Caco-2 (cell line): Measurements from ENCODE around the gene ZNF441. TPM values are rescaled to one million over a fixed set of nuclear protein-coding genes. Genes with fewer than 3 reads are reported as not detected.
A peak's percentile ranks its signal among the peaks of the same experiment; 100 is the strongest.

ENCODE experiments used
- BruUV-seq: library from RNA; stranded (reverse); fragments of 400-500 nt; replicated peaks from 2 replicates; lab custom pipeline; 2021; lab: Mats Ljungman, UMichigan
- CTCF ChIA-PET: fragments of 300-600 bp; sonication (Branson Sonifier 250); formaldehyde crosslinking; loops from one replicate; lab custom pipeline; 2022; ENCODE audit warnings: antibody characterized with exemption; lab: Charles Lee
- POLR2A ChIA-PET: fragments of 300-600 bp; sonication (Branson Sonifier 250); formaldehyde crosslinking; loops from one replicate; lab custom pipeline; 2022; ENCODE audit warnings: antibody characterized with exemption; lab: Charles Lee
- DNase-seq, 2 experiments: peaks; one replicate each; pipeline versions ENCODE4 v3.0.0 to v3.0.0-alpha.2; 2020 to 2022
- H3K27me3 ChIP-seq: replicated peaks from 2 replicates; pipeline ENCODE4 v1.6.0; 2011; ENCODE audit warnings: low read length; ENCODE audit not compliant: control insufficient read depth, insufficient read depth
- H3K36me3 ChIP-seq: 2 replicates; pipeline ENCODE4 v1.5.1; 2011; ENCODE audit warnings: low read length; ENCODE audit not compliant: control insufficient read depth, insufficient read depth
- H3K4me1 ChIP-seq: fragments of 250-450 bp; sonication (Bioruptor Pico); 2 replicates; pipeline ENCODE4 v1.5.1; 2020; ENCODE audit warnings: mild to moderate bottlenecking
- H3K4me3 ChIP-seq: 2 replicates; pipeline ENCODE4 v1.5.1; 2011; ENCODE audit warnings: low read depth, mild to moderate bottlenecking, control low read depth, low read length
- H3K9me3 ChIP-seq: fragments of 250-450 bp; sonication (Bioruptor Pico); 2 replicates; pipeline ENCODE4 v1.5.1; 2020; ENCODE audit warnings: mild to moderate bottlenecking, moderate library complexity
- H3K27ac Mint-ChIP-seq: one replicate; pipeline ENCODE4 v1.8.0; 2022; ENCODE audit warnings: mixed read lengths; ENCODE audit not compliant: unreplicated experiment
- H3K27me3 Mint-ChIP-seq: one replicate; pipeline ENCODE4 v1.8.0; 2022; ENCODE audit warnings: mixed read lengths; ENCODE audit not compliant: insufficient read depth, unreplicated experiment
- H3K36me3 Mint-ChIP-seq: one replicate; pipeline ENCODE4 v1.8.0; 2022; ENCODE audit warnings: mild to moderate bottlenecking, mixed read lengths; ENCODE audit not compliant: insufficient read depth, unreplicated experiment
- H3K4me1 Mint-ChIP-seq: one replicate; pipeline ENCODE4 v1.8.0; 2022; ENCODE audit warnings: low read depth, mixed read lengths; ENCODE audit not compliant: unreplicated experiment
- H3K4me3 Mint-ChIP-seq: one replicate; pipeline ENCODE4 v1.8.0; 2022; ENCODE audit warnings: mild to moderate bottlenecking, moderate library complexity, mixed read lengths; ENCODE audit not compliant: unreplicated experiment
- H3K9me3 Mint-ChIP-seq: one replicate; pipeline ENCODE4 v1.8.0; 2022; ENCODE audit warnings: mixed read lengths; ENCODE audit not compliant: unreplicated experiment
- CTCF ChIP-seq, 2 experiments: fragments of 200-600 bp in 1 of 2; IDR thresholded peaks; 1 replicate in 1 of 2; 2 replicates in 1 of 2; pipeline versions ENCODE4 v1.5.1 to v1.8.0; 2011 to 2022; ENCODE audit warnings: antibody characterized with exemption in 1 of 2, control low read depth in 1 of 2, inconsistent platforms in 1 of 2, low read depth in 1 of 2, low read length in 1 of 2, mild to moderate bottlenecking in 1 of 2, moderate library complexity in 1 of 2; ENCODE audit not compliant: insufficient read depth in 1 of 2, severe bottlenecking in 1 of 2, unreplicated experiment in 1 of 2
- intact Hi-C: fragments of 100-400 bp; cut with micrococcal nuclease; formaldehyde crosslinking; loops from one replicate; pipeline ENCODE4 v1.10.0; 2022; ENCODE audit not compliant: unreplicated experiment
- total RNA-seq: library from RNA; stranded (reverse); gene quantifications from 2 replicates; pipeline ENCODE4 v1.2.3, GENCODE V29; 2022

ZNF441 gene
- total RNA-seq, 1 experiment from 2014 or later, result 4.4 TPM

- Mint-ChIP-seq H3K4me1 (peaks cover 10% of the 10 kb centered on the region), H3K27me3 (no peaks in the 10 kb centered on the region), H3K36me3 (peaks cover 13% of the 10 kb centered on the region), H3K4me3 (peak overlapping the region; percentile 82), H3K27ac (no peak overlapping the region), H3K9me3 (no peaks in the 10 kb centered on the region)
- Histone ChIP-seq H3K4me1 (peaks cover 8% of the 10 kb centered on the region; the same call in 1 of the 2 replicates), H3K9me3 (no peaks in the 10 kb centered on the region), H3K36me3 (no peaks in the 10 kb centered on the region), H3K4me3 (no peak overlapping the region), H3K27me3 (no peaks in the 10 kb centered on the region)
- no TSS peak for BruUV-seq
- peak; percentile 91 to 92 for DNase-seq
- intact Hi-C loops, result loop anchor here (1.0 to 5.0 kb wide), 4 partner anchors 60 to 344 kb away; partner anchors contain the start of gene ZNF823
- TF ChIP-seq CTCF (IDR thresholded peaks at IDR 0.05; ENCODE audit: insufficient read depth in 1 of 2, low read depth in 1 of 2, low read length in 1 of 2, severe bottlenecking in 1 of 2, unreplicated experiment in 1 of 2), result peak; percentile 78 to 83
- ChIA-PET CTCF (interaction anchor here (0.5 to 2.3 kb wide), 38 partner anchors 10 to 753 kb away, joined by 3 to 37 read pairs (median 4); partner anchors contain the start of genes ZNF136, ZNF20, ZNF439 and ZNF440), POLR2A (interaction anchor here (0.6 kb wide), 1 partner anchor 90 kb away, joined by 3 read pairs; no protein-coding TSS in a partner anchor)
These were observed 30.7 kb downstream of the ZNF441 start for GRCh38 chr19:11797491-11797890.

DNA sequence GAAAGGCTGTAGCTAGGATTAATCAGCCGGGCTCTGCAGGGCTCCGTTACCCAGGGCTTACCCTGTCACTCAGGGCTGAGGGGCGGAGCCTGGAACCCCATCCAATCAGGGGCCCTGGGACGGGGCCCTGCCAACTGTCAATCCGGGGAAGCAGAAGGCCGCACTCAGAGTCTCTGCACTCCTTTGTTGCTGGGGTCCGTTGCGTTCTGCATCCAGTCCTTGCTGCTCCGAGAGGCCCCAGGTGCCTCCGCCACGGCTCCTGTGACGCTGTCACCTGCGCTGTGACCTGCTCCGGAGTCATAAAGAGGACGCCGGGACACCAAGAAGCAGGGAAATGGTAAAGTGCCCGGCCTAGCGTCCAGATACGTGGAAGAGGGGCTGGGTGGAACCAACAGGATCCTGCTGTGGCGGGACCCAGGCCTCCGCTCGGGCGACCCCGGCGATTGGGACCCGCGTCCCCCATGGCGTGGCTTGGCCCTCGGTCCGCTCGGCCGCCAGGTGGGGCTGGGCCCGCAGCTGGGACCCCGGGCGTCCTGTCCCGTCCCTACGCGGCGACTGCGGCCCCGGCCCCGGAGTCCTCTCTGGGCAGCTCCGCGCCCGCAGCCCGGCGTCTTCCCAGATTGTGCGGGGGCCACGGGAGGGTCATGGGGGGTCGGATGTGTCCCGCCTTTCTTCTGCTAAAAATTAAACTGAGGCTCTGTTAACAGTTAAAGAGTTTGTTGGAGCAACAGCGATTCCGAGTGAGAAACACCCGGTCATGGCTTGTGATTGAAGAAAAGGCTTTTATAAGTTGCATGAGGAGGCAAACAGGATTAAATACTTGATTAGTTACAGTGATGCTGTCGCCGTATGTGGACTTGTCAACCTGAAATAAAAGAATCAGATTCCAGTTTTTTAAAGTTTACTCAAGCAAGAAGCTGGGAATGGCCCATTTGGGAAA is 31.9 kb downstream of the ZNF441 start, which contains the start of gene ZNF491:
Gene ZNF491 (plus strand): TSS at position 133 of the 940 bp plus-strand sequence. CDS start 7,431 bp downstream, outside the sequence.
- CTCF ChIA-PET, result interaction anchor here (0.7 to 2.3 kb wide), 13 partner anchors 9 to 567 kb away, joined by 3 to 37 read pairs (median 4); partner anchors contain the start of genes ZNF20, ZNF440, ZNF442 and ZNF700
- H3K27me3 Mint-ChIP-seq, result no peaks in the 10 kb centered on the region
- peak; percentile 41 to 49 for TF ChIP-seq CTCF (IDR thresholded peaks at IDR 0.05; ENCODE audit: insufficient read depth in 1 of 2, low read depth in 1 of 2, low read length in 1 of 2, severe bottlenecking in 1 of 2, unreplicated experiment in 1 of 2)
- H3K27ac Mint-ChIP-seq, result no peak within 1 kb of the TSS
- H3K4me1 Mint-ChIP-seq, result peaks cover 10% of the 10 kb centered on the region
- intact Hi-C loops, result loop anchor here (1.0 to 5.0 kb wide), 3 partner anchors 16 to 190 kb away; partner anchors contain the start of genes ZNF440 and ZNF823
- POLR2A ChIA-PET, result interaction anchor here (0.7 kb wide), 1 partner anchor 190 kb away, joined by 3 read pairs; no protein-coding TSS in a partner anchor
- DNase-seq, result peak; percentile 87 to 89
- Histone ChIP-seq H3K36me3 (no peaks in the 10 kb centered on the region), H3K4me3 (peak within 1 kb of the TSS; percentile 70), H3K27me3 (no peaks in the 10 kb centered on the region), H3K4me1 (peaks cover 8% of the 10 kb centered on the region; the same call in 1 of the 2 replicates), H3K9me3 (no peaks in the 10 kb centered on the region)
- H3K4me3 Mint-ChIP-seq, result peak within 1 kb of the TSS; percentile 82
- peaks cover 13% of the 10 kb centered on the region for H3K36me3 Mint-ChIP-seq
- BruUV-seq, result TSS peak; percentile 71
- no peaks in the 10 kb centered on the region for H3K9me3 Mint-ChIP-seq
